Nucleus accumbens (tissue), 56 donors: Measurements from ENCODE around the gene ASCL3.
"Not testable (repeated sequence)": the region's sequence is repeated elsewhere in the genome, so short reads cannot be mapped to it uniquely, and the experiment has no call there.

ENCODE experiments used
- DNase-seq, 56 donors: peaks; one replicate each; lab custom pipeline; 2025; lab: John Stamatoyannopoulos, UW

The ASCL3 gene

GRCh38 chr11:8942518-8943066 lies at the start of gene ASCL3:
TSS of gene ASCL3 (minus strand) at chr11:8943016. CDS start at chr11:8938161, 4,855 bp downstream.
- DNase-seq, result no peak

- DNase-seq, result no peak
Measured at GRCh38 chr11:8989453-8989852, 46.6 kb upstream of the ASCL3 start.

- no peak for DNase-seq
Measured at GRCh38 chr11:8988329-8989234, 45.8 kb upstream of the ASCL3 start.

- DNase-seq, result no peak
Measured at GRCh38 chr11:8987446-8987845, 44.6 kb upstream of the ASCL3 start.

- not testable (repeated sequence) for DNase-seq
Measured at GRCh38 chr11:8986772-8987171, 44.0 kb upstream of the ASCL3 start.

GRCh38 chr11:8985462-8985861 lies 42.6 kb upstream of the ASCL3 start:
- no peak for DNase-seq

- DNase-seq, result no peak
Measured at GRCh38 chr11:8983552-8983951, 40.7 kb upstream of the ASCL3 start.

GRCh38 chr11:8980485-8980884 lies 37.7 kb upstream of the ASCL3 start:
- no peak for DNase-seq

GRCh38 chr11:8979365-8979764 lies 36.5 kb upstream of the ASCL3 start:
- DNase-seq, result not testable (repeated sequence)

GRCh38 chr11:8973121-8973520 lies 30.3 kb upstream of the ASCL3 start:
- no peak for DNase-seq

GRCh38 chr11:8971924-8972316 lies 29.1 kb upstream of the ASCL3 start:
- no peak for DNase-seq

- no peak for DNase-seq
Measured at GRCh38 chr11:8971196-8971923, 28.5 kb upstream of the ASCL3 start.

- no peak for DNase-seq
Measured at GRCh38 chr11:8967184-8967583, 24.4 kb upstream of the ASCL3 start.

GRCh38 chr11:8964324-8965320 lies 21.8 kb upstream of the ASCL3 start, which contains the start of gene TMEM9B:
TSS of gene TMEM9B (minus strand) at chr11:8964442. CDS start at chr11:8964313, 129 bp downstream.
- DNase-seq, result peak; percentile 27 to 92 (median 84)

GRCh38 chr11:8963569-8964323 lies 20.9 kb upstream of the ASCL3 start:
- DNase-seq, result peak in 38 of 56 donors; percentile 27 to 91 (median 82)

GRCh38 chr11:8962841-8963240 lies 20.0 kb upstream of the ASCL3 start:
- DNase-seq, result no peak

- no peak for DNase-seq
Measured at GRCh38 chr11:8961401-8961800, 18.6 kb upstream of the ASCL3 start.

GRCh38 chr11:8959546-8960166 lies 16.8 kb upstream of the ASCL3 start:
- peak in 3 of 56 donors; percentile 2 to 7 (median 5) for DNase-seq

GRCh38 chr11:8956860-8957259 lies 14.0 kb upstream of the ASCL3 start:
- DNase-seq, result no peak
